Astrocyte (in vitro differentiated cells and primary cell): ENCODE results near the gene GRIK5. TPM values are rescaled to one million over a fixed set of nuclear protein-coding genes. Genes with fewer than 3 reads are reported as not detected.

ENCODE experiments used
- DNase-seq: peaks from one replicate; pipeline ENCODE4 v3.0.0-alpha.2; 2010; ENCODE audit warnings: low read depth
- FAIRE-seq: peaks from 2 replicates; lab custom pipeline; 2011; peaks lifted over from hg19 to GRCh38; lab: Jason Lieb, UNC
- H2AFZ ChIP-seq: 2 replicates; pipeline ENCODE4 v1.6.0; 2012; ENCODE audit warnings: low read depth, low read length, inconsistent platforms
- H3K27ac ChIP-seq: 2 replicates; pipeline ENCODE4 v1.5.1; 2011; ENCODE audit warnings: low read depth, low read length, inconsistent platforms
- H3K27me3 ChIP-seq: 2 replicates; pipeline ENCODE4 v1.6.0; 2011; ENCODE audit warnings: low read length, inconsistent platforms; ENCODE audit not compliant: insufficient read depth
- H3K36me3 ChIP-seq: 2 replicates; pipeline ENCODE4 v1.5.1; 2011; ENCODE audit warnings: low read length, inconsistent platforms; ENCODE audit not compliant: insufficient read depth
- H3K4me1 ChIP-seq: 2 replicates; pipeline ENCODE4 v1.5.1; 2011; ENCODE audit warnings: low read length, inconsistent platforms; ENCODE audit not compliant: insufficient read depth
- H3K4me2 ChIP-seq: 2 replicates; pipeline ENCODE4 v1.6.0; 2012; ENCODE audit warnings: low read length, inconsistent platforms
- H3K4me3 ChIP-seq: 2 replicates; pipeline ENCODE4 v1.5.1; 2011; ENCODE audit warnings: low read depth, mild to moderate bottlenecking, low read length, inconsistent platforms; ENCODE audit not compliant: insufficient read depth
- H3K79me2 ChIP-seq: 2 replicates; pipeline ENCODE4 v1.6.0; 2012; ENCODE audit warnings: mild to moderate bottlenecking, low read length, inconsistent platforms; ENCODE audit not compliant: insufficient read depth
- H3K9ac ChIP-seq: 2 replicates; pipeline ENCODE4 v1.6.0; 2012; ENCODE audit warnings: mild to moderate bottlenecking, low read length, inconsistent platforms
- H3K9me3 ChIP-seq: 2 replicates; pipeline ENCODE4 v1.5.1; 2012; ENCODE audit warnings: low read depth, mild to moderate bottlenecking, low read length, inconsistent platforms; ENCODE audit not compliant: insufficient read depth
- H4K20me1 ChIP-seq: 2 replicates; pipeline ENCODE4 v1.6.0; 2012; ENCODE audit warnings: low read length, inconsistent platforms; ENCODE audit not compliant: insufficient read depth
- H3K27ac Mint-ChIP-seq: one replicate; pipeline ENCODE4 v1.8.0; 2021; ENCODE audit warnings: mild to moderate bottlenecking, mixed read lengths; ENCODE audit not compliant: unreplicated experiment
- H3K27me3 Mint-ChIP-seq: one replicate; pipeline ENCODE4 v1.8.0; 2021; ENCODE audit warnings: low read depth, mixed read lengths; ENCODE audit not compliant: unreplicated experiment
- H3K36me3 Mint-ChIP-seq: one replicate; pipeline ENCODE4 v1.8.0; 2021; ENCODE audit warnings: low read depth, mixed read lengths; ENCODE audit not compliant: unreplicated experiment
- H3K4me1 Mint-ChIP-seq: one replicate; pipeline ENCODE4 v1.8.0; 2021; ENCODE audit warnings: low read depth, mixed read lengths; ENCODE audit not compliant: unreplicated experiment
- H3K4me3 Mint-ChIP-seq: one replicate; pipeline ENCODE4 v1.8.0; 2021; ENCODE audit warnings: mild to moderate bottlenecking, moderate library complexity, mixed read lengths; ENCODE audit not compliant: unreplicated experiment
- H3K9me3 Mint-ChIP-seq: one replicate; pipeline ENCODE4 v1.8.0; 2021; ENCODE audit warnings: mild to moderate bottlenecking, mixed read lengths; ENCODE audit not compliant: unreplicated experiment
- EZH2 ChIP-seq: IDR thresholded peaks from 2 replicates; pipeline ENCODE4 v1.6.1; 2012; ENCODE audit warnings: mild to moderate bottlenecking, low read length, inconsistent platforms; ENCODE audit not compliant: insufficient read depth
- total RNA-seq: library from RNA; stranded (reverse); gene quantifications from 2 replicates; pipeline ENCODE4 v1.2.1, GENCODE V29; 2021
- TF ChIP-seq, protein P1 (sequence below): IDR thresholded peaks from 2 replicates; pipeline ENCODE4 v1.5.1; 2011; ENCODE audit warnings: low read depth, mild to moderate bottlenecking, inconsistent platforms, low read length, moderate library complexity; ENCODE audit not compliant: insufficient read depth

The GRIK5 gene
- total RNA-seq, 1 donor from 2014 or later, result 9.2 TPM

DNA sequence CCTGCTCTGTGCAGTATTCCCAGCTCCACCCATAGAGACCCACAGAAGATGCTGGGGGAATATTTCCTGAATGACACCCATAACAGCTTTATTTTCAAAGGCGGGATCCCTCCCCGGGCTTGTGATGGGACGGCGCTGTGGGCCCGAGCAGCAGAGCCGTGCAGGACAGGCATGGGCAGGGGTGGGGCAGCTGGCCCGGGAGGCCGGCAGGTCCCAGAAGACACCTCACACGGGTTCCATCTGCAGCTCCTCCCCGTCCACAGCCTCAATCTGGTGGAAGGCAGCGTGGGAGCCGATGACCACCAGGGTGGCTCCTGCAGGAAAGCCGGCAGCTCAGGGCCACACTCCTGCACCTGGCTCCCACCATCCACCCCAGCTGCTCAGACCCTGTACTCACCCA is 113.4 kb downstream of the GRIK5 start:
- Mint-ChIP-seq H3K36me3 (peaks cover 10% of the 10 kb centered on the region), H3K27ac (peak overlapping the region; percentile 72), H3K4me3 (no peak overlapping the region), H3K4me1 (peaks cover 19% of the 10 kb centered on the region), H3K9me3 (no peaks in the 10 kb centered on the region), H3K27me3 (no peaks in the 10 kb centered on the region)
- no peak overlapping the region for H3K4me2 ChIP-seq
- peaks cover 32% of the 10 kb centered on the region for H4K20me1 ChIP-seq
- no peak overlapping the region for H2AFZ ChIP-seq
- FAIRE-seq (no peak), DNase-seq (no peak)
- H3K79me2 ChIP-seq, result peaks cover 20% of the 10 kb centered on the region
- TF ChIP-seq EZH2, result no peak
- TF ChIP-seq, protein P1, sequence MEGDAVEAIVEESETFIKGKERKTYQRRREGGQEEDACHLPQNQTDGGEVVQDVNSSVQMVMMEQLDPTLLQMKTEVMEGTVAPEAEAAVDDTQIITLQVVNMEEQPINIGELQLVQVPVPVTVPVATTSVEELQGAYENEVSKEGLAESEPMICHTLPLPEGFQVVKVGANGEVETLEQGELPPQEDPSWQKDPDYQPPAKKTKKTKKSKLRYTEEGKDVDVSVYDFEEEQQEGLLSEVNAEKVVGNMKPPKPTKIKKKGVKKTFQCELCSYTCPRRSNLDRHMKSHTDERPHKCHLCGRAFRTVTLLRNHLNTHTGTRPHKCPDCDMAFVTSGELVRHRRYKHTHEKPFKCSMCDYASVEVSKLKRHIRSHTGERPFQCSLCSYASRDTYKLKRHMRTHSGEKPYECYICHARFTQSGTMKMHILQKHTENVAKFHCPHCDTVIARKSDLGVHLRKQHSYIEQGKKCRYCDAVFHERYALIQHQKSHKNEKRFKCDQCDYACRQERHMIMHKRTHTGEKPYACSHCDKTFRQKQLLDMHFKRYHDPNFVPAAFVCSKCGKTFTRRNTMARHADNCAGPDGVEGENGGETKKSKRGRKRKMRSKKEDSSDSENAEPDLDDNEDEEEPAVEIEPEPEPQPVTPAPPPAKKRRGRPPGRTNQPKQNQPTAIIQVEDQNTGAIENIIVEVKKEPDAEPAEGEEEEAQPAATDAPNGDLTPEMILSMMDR, result no peak
- no peaks in the 10 kb centered on the region for H3K9me3 ChIP-seq
- no peak overlapping the region for H3K27ac ChIP-seq
- H3K4me3 ChIP-seq, result no peak overlapping the region
- peaks cover 16% of the 10 kb centered on the region for H3K4me1 ChIP-seq
- H3K36me3 ChIP-seq, result peaks cover 4% of the 10 kb centered on the region
- no peaks in the 10 kb centered on the region for H3K27me3 ChIP-seq
- H3K9ac ChIP-seq, result no peak overlapping the region

DNA sequence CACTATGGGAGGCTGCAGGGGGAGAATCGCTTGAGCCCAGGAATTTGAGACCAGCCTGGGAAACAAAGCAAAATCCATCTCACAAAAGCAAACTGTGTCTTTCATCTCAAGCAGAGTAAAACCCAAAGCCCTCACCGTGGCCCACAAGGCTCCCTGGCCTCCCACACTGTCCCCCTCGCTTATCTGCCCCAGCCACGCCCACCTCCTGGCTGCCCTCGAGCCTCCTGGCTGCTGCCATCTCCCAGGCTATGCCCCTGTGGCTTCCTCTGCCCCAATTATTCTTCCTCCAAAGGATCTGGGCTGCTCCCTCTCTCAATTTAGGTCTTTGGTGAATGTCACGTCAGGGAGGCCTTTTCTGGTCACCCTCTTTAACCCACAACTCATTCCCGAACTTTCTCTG is 114.5 kb downstream of the GRIK5 start:
- Mint-ChIP-seq H3K4me1 (peaks cover 19% of the 10 kb centered on the region), H3K27ac (no peak overlapping the region)

DNA sequence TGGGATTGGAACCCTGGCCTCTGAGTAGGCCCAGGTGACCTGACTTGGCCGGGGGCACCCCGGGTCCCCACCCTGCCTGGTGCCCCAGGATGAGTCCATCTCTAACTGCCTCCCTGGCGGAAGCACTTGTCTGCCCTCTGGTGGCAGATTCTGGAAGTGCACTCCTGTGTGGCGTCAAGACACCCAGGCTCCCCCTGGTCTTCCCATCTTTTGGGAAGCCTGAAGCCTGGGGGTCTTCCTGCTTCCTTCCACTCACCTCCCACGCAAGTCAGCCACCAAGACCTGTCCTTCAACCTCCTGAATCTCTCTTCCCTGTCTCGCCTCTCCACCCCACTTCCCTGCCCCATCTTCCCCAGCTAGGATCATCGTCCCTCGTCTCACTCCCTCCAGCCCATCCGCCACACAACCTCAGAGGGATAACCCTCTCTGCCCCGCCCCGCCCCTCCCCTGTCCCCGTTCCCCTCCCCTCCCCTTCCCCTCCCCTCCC is 118.3 kb downstream of the GRIK5 start:
- Histone ChIP-seq H3K79me2 (no peaks in the 10 kb centered on the region), H3K9me3 (no peaks in the 10 kb centered on the region), H3K36me3 (peaks cover 4% of the 10 kb centered on the region), H4K20me1 (peaks cover 16% of the 10 kb centered on the region), H3K9ac (no peak overlapping the region), H3K4me1 (no peaks in the 10 kb centered on the region), H3K27me3 (no peaks in the 10 kb centered on the region), H3K4me3 (no peak overlapping the region), H3K27ac (no peak overlapping the region), H3K4me2 (peak overlapping the region; percentile 67), H2AFZ (peak overlapping the region; percentile 69)
- Mint-ChIP-seq H3K4me1 (peaks cover 1% of the 10 kb centered on the region), H3K9me3 (no peaks in the 10 kb centered on the region), H3K36me3 (peaks cover 9% of the 10 kb centered on the region), H3K27ac (no peak overlapping the region), H3K4me3 (no peak overlapping the region), H3K27me3 (peaks cover 12% of the 10 kb centered on the region)
- FAIRE-seq (no peak), DNase-seq (peak; percentile 22)
- TF ChIP-seq EZH2, result no peak
- TF ChIP-seq, protein P1, result peak; percentile 83

More for the DNA sequence above, 114.5 kb downstream of the GRIK5 start:
- Histone ChIP-seq H3K4me1 (peaks cover 16% of the 10 kb centered on the region), H3K9ac (no peak overlapping the region), H3K36me3 (peaks cover 4% of the 10 kb centered on the region), H2AFZ (no peak overlapping the region), H3K27ac (no peak overlapping the region), H3K27me3 (no peaks in the 10 kb centered on the region), H3K4me3 (no peak overlapping the region), H4K20me1 (peaks cover 32% of the 10 kb centered on the region), H3K79me2 (peaks cover 20% of the 10 kb centered on the region), H3K4me2 (no peak overlapping the region), H3K9me3 (no peaks in the 10 kb centered on the region)
- Mint-ChIP-seq H3K4me3 (peak overlapping the region; percentile 20), H3K27me3 (peaks cover 2% of the 10 kb centered on the region), H3K9me3 (no peaks in the 10 kb centered on the region), H3K36me3 (peaks cover 10% of the 10 kb centered on the region)
- TF ChIP-seq EZH2, result no peak
- TF ChIP-seq, protein P1, result no peak
- DNase-seq (no peak), FAIRE-seq (no peak)
